Kidney epithelial cell (primary cell): ENCODE data around the gene KRT73. TPM values are rescaled to one million over a fixed set of nuclear protein-coding genes. Genes with fewer than 3 reads are reported as not detected.

Source experiments
- DNase-seq: peaks from one replicate; pipeline ENCODE4 v3.0.0-alpha.2; 2010; ENCODE audit warnings: low read depth
- H3K27me3 ChIP-seq: 2 replicates; pipeline ENCODE4 v1.6.0; 2011; ENCODE audit warnings: low read length; ENCODE audit not compliant: control insufficient read depth, insufficient read depth
- H3K36me3 ChIP-seq: 2 replicates; pipeline ENCODE4 v1.5.1; 2011; ENCODE audit warnings: low read length; ENCODE audit not compliant: control insufficient read depth, insufficient read depth
- H3K4me3 ChIP-seq: 2 replicates; pipeline ENCODE4 v1.5.1; 2011; ENCODE audit warnings: low read depth, mild to moderate bottlenecking, control low read depth, low read length
- total RNA-seq: library from RNA; depleted of rRNA; stranded (reverse); fragments of >200 nt; gene quantifications from 2 replicates; pipeline ENCODE4 v1.2.3, GENCODE V29; 2015
- TF ChIP-seq, protein P1 (sequence below): IDR thresholded peaks from 2 replicates; pipeline ENCODE4 v1.5.1; 2011; ENCODE audit warnings: mild to moderate bottlenecking, moderate library complexity, low read length, control low read depth, inconsistent platforms; ENCODE audit not compliant: insufficient read depth, poor library complexity, severe bottlenecking

KRT73 gene
- total RNA-seq, 1 donor from 2014 or later = not detected

DNA sequence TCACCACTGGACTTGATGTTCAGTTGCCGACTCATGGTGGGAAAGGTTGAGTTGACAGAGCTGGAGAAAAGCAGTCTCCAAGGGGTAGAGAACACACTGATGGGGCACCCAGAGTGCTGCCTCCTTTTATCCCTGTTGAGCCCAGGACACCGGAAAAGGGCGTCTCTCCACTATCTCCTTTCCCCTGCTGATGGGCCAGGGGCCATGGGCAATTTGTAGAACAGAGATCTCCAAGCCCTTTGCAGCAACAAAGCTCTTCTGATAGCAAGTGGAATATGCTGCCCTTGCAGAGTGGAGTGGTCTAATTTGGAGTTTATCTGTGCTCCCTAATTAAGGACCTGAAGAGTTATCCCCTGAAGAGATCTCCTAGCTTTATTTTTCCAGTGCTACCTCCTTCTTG, 44.6 kb downstream of the KRT73 start, which contains the start of gene KRT74:
KRT74 (minus strand) TSS at position 101 of the 400 bp plus-strand sequence; CDS start at position 35, 66 bp downstream.
- no peak within 1 kb of the TSS for H3K4me3 ChIP-seq
- H3K27me3 ChIP-seq = peaks cover 2% of the 10 kb centered on the region
- DNase-seq = no peak
- H3K36me3 ChIP-seq = no peaks in the 10 kb centered on the region
- TF ChIP-seq, protein P1, sequence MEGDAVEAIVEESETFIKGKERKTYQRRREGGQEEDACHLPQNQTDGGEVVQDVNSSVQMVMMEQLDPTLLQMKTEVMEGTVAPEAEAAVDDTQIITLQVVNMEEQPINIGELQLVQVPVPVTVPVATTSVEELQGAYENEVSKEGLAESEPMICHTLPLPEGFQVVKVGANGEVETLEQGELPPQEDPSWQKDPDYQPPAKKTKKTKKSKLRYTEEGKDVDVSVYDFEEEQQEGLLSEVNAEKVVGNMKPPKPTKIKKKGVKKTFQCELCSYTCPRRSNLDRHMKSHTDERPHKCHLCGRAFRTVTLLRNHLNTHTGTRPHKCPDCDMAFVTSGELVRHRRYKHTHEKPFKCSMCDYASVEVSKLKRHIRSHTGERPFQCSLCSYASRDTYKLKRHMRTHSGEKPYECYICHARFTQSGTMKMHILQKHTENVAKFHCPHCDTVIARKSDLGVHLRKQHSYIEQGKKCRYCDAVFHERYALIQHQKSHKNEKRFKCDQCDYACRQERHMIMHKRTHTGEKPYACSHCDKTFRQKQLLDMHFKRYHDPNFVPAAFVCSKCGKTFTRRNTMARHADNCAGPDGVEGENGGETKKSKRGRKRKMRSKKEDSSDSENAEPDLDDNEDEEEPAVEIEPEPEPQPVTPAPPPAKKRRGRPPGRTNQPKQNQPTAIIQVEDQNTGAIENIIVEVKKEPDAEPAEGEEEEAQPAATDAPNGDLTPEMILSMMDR = no peak

DNA sequence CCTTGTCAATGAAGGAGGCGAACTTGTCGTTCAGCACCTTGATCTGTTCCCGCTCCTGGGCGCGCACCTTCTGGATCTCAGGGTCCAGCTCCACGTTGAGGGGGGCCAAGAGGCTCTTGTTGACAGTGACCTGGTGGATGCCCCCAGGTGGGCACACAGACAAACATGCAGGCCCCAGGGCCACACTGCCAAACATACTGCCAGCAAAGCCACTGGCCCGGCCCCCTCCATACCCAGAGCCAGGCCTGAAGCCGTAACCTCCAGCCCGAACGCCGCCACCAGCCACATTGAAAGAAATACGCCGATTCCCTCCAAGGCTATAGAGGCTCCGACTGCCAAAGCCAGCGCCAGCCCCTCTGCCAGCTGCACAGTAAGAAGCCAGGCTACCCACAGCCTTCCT, 45.1 kb downstream of the KRT73 start:
- TF ChIP-seq, protein P1 = no peak
- DNase-seq = no peak
- Histone ChIP-seq H3K36me3 (no peaks in the 10 kb centered on the region), H3K27me3 (peaks cover 2% of the 10 kb centered on the region), H3K4me3 (no peak overlapping the region)

DNA sequence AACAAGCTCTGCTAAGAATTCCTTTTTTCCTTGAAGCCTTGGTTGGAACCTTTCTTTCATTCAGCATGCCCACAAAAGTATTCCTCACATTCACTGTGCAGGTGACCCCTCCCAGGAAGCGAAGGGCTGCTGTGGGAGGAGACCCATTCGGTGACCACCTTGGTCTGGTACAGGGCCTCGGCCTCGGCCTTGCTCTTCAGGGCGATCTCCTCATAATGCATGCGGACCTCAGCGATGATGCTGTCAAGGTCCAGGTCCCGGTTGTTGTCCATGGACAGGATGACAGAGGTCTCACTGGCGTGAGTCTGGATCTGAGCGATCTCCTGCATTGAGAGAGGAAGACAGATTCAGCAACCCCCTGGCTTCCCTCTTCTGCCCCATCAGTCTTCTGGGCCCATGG, 47.8 kb downstream of the KRT73 start:
- TF ChIP-seq, protein P1 = no peak
- DNase-seq = no peak
- no peak overlapping the region for H3K4me3 ChIP-seq
- peaks cover 7% of the 10 kb centered on the region for H3K27me3 ChIP-seq
- no peaks in the 10 kb centered on the region for H3K36me3 ChIP-seq

DNA sequence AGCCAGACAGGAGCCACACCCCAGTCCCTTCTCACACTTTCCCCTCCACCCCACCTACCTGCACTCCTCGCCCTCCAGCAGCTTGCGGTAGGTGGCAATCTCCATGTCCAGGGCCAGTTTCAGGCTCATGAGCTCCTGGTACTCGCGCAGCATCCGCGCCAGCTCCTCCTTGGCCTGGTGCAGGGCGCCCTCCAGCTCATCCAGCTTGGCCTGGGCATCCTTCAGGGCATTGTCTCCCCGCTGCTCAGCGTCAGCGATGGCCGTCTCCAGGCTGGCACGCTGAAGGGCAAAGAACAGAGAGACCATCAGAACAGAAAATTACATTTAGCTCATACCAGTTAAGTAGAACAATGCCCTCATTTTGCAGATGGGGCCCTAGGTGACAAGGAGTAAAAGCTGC, 50.2 kb downstream of the KRT73 start:
- Histone ChIP-seq H3K4me3 (no peak overlapping the region), H3K36me3 (no peaks in the 10 kb centered on the region), H3K27me3 (peaks cover 9% of the 10 kb centered on the region)
- no peak for DNase-seq
- TF ChIP-seq, protein P1 = no peak

DNA sequence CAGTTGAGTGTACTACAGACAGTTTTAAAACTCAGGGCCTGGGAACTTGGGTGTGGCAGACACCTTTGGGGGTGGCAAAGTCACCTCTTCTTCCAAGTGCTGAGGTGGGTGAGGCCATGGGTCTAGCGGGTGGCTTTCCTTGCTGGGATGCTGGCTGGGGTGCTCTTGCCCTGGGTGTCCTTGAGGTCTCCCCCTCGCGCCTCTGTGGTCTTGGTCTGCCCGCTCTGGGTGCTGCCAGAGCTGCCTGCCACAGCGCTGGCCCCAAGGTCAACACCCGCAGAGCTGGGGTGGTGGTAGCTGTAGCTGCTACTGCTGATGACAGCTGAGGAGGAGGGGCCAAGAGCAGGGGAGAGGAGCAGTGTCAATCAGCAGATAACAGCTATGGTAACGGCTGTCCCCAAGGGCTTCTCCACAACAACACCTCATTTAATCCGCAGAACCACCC, 51.5 kb downstream of the KRT73 start:
- DNase-seq = no peak
- TF ChIP-seq, protein P1 = no peak
- H3K27me3 ChIP-seq = peaks cover 10% of the 10 kb centered on the region
- no peak overlapping the region for H3K4me3 ChIP-seq
- H3K36me3 ChIP-seq = no peaks in the 10 kb centered on the region

DNA sequence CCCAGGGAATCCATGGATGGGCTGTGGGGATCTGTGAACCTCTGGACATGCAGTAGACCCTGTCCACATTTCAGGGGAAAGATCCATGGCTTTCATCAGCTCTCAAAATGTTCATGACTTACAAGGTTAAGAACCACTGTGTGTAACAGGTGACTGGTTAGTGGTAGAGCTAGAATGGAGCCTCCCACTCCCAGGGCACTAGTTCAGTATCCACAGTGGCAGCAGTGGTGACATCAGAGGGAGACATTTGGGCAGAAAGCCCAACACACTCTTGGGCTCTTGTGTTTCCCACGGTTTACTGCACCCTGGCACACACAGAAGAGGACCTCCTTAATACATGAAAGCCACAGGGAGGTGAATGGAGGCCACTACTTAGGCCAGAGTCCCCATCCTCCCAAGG, 53.8 kb downstream of the KRT73 start:
- TF ChIP-seq, protein P1 = no peak
- Histone ChIP-seq H3K27me3 (peaks cover 11% of the 10 kb centered on the region), H3K4me3 (no peak overlapping the region), H3K36me3 (no peaks in the 10 kb centered on the region)
- no peak for DNase-seq
